Esophagus muscularis mucosa (tissue), 4 donors: ENCODE measurements around the gene PRKAR2A.

Source experiments
- CTCF ChIP-seq, 3 experiments: fragments of 200-600 bp in 2 of 3; fragments of 450-650 bp in 1 of 3; sonication (generic) in 2 of 3; IDR thresholded peaks; one replicate each; pipeline ENCODE4 v1.5.1; 2017 to 2019; ENCODE audit warnings: antibody characterized with exemption in 3 of 3, mild to moderate bottlenecking in 2 of 3, moderate library complexity in 1 of 3
- EP300 ChIP-seq: sonication (generic); formaldehyde crosslinking; IDR thresholded peaks from one replicate; pipeline ENCODE4 v1.6.1; 2017; ENCODE audit warnings: antibody characterized with exemption
- POLR2A ChIP-seq: fragments of 450-650 bp; IDR thresholded peaks from one replicate; pipeline ENCODE4 v1.6.1; 2017; ENCODE audit warnings: antibody characterized with exemption, moderate library complexity, mild to moderate bottlenecking, low read depth
- POLR2AphosphoS5 ChIP-seq, 2 donors: sonication (generic); formaldehyde crosslinking; IDR thresholded peaks; one replicate each; pipeline ENCODE4 v1.6.1; 2017; ENCODE audit warnings: antibody characterized with exemption in 2 of 2

GRCh38 chr3:48765376-48765775 lies 82.3 kb downstream of the PRKAR2A start:
- TF ChIP-seq POLR2AphosphoS5 (IDR thresholded peaks at IDR 0.05) (no peak), CTCF (IDR thresholded peaks at IDR 0.05) (no peak), POLR2A (no peak), EP300 (no peak)
